HG02870 (cell line): ENCODE results near the gene TNS3.
A peak's percentile ranks its signal among the peaks of the same experiment; 100 is the strongest.
"Not testable (repeated sequence)": the region's sequence is repeated elsewhere in the genome, so short reads cannot be mapped to it uniquely, and the experiment has no call there.

ENCODE experiments used
- ATAC-seq: cut with Tn5 transposase; IDR thresholded peaks from one replicate; pipeline ENCODE4 v1.9.1; 2021; ENCODE audit warnings: mild to moderate bottlenecking, moderate library complexity; ENCODE audit not compliant: unreplicated experiment

Gene TNS3

DNA sequence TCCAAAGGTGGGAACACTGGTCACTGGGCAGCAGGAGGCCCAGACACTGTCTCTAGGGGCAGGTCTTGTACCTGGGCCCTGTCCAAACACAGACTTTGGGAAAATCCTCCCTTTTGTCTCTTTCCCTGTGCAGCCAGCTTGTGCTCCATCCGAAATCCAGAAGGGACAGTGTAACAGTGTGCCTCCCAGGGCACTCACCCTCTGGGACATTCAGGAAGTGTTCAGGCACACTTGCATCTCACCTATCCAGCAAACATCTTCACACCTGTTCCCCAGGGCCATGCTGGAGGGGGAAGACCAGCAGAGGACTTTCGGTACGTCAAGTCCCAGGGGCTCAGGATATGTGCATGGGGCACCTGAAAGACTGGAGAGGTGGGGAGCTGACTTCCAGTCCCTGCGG lies 38.9 kb downstream of the TNS3 start:
- no peak for ATAC-seq

DNA sequence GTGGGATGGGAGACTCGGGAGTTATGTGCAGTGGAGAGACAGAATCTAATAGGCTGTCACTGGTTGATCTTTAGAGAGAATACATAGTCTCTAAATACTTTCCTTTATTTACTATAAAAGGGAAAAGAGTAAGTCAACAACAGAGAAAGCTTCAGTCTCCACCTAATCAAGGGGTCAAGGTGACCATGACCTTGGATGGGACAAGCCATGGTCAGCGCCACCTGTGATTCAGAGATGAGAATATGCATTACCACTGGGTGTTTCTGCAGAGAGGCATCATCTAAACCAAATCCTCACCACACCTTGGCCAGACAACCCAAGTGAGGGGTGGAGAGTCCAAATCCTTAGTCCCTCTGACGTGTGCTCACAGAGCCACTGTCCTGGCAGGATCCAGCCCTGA lies 39.9 kb downstream of the TNS3 start:
- no peak for ATAC-seq

DNA sequence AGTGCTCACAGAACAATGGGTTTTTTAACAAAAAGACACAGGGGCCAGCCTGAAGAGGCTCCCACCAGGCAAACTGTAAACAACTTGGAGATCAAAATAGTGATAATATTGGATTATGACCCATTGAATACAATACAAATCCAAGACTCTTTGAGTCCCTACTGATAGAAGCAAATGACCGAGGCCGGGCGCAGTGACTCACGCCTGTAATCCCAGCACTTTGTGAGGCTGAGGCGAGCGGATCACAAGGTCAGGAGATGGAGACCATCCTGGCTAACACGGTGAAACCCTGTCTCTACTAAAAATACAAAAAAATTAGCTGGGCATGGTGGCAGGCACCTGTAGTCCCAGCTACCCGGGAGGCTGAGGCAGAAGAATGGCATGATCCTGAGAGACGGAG lies 40.4 kb downstream of the TNS3 start:
- not testable (repeated sequence) for ATAC-seq

DNA sequence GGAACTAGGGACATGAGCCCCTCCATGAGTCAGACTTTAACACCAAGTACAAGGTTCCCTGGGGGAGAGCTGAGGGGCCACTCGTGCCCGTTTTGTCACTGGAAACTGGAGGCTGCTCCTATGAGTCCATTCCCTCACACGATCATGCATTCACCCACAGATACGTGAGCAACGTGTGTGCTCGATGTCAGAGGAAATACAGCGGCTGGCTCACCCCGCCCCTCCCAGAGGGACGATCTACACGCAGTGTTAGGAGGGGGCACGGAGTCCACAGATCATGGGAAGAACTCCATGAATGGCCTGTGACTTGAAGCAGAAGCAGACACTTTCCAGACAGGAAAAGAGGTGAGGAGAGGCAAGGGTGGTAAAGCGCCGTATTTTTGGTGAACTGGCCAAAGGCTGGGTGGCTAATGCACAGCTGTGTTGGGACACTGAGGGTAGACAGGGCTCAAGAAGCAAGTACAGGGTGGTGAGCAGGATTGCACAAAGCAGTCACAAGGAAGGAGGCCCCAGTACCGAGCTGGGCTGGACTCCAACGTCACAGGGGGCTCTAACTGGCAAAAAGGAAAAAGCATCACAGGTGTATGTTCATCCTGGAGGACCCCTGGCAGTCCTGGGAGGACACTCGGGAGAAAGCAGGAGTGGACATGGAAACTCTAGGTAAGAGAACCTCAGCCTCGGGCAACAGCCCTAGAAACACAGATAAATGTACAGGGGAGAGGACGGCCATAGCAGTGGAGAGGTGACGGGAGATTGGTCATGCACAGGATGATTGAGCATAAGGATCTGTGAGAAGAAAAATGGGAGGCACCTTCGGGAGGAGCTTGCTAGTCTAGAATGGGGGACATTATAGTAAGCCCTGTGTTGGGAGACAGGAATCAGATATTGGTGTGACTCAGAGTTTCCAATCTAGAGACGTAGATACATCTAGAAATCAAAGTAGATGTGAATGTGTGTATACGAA lies 41.2 kb downstream of the TNS3 start:
- no peak for ATAC-seq

DNA sequence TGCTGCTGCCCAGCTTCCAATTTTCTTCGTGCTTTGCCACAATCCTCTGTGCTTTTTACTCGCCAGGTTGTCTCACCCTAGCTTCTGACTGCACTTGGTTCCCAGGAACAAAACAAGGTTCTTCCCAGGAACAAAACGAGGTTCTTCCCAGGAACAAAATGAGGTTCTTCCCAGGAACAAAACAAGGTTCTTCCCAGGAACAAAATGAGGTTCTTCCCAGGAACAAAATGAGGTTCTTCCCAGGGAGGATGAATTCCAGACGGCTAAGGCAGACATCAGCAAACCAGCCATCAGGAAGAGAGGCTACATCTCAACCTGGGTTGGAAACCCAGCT lies 41.9 kb downstream of the TNS3 start:
- no peak for ATAC-seq

DNA sequence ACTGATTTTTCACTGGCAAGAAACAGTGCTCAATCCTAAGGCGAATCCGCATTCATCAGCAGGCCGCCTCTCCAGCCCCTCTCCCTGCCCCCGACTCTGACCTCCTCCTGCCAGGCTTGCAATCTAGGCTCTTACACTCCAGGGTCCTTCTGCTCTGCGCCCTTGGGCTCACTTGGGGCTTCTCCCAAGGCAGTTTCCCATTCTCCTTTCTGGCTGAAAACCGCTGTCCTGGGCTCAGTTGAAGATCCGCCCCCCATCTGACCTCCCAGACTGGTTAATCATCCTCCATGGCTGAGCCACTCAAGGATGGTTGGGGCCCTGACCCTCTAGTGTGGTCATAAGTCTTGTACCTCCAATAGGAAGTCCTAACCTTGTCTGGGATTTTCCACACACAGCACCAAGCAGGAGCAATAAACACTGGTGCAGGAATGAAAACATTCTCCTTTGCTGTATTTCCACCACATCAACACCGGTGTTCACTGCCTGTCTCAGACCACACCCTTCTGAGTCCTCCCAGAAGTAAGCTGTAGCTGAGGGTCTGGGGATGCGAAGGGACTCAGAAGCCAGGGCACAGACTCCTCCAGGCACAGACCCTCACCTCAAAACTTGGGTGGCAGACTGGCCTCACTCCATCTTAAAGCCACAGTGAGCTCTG lies 42.4 kb downstream of the TNS3 start:
- ATAC-seq: no peak

DNA sequence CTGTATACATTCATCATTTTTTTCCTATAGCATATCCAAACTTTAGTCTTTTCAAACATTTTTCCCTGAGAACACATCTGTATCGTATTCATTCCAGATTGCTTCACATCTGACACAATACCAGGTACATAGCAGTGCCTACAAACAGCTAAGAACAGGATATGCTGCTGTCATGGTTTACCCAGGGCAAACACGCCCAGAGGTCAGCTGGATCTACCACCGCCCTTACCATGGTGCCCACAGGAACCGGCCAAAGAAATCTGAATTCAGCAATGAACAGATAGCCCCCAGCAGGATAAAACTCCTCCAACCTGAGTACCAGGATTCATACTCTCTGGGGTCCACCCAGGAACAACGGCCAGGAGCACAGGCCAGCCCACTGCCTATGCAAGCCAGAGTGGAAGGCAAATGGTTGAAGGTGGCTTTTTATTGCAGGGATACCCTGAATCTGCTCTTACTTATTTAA lies 43.0 kb downstream of the TNS3 start:
- no peak for ATAC-seq

DNA sequence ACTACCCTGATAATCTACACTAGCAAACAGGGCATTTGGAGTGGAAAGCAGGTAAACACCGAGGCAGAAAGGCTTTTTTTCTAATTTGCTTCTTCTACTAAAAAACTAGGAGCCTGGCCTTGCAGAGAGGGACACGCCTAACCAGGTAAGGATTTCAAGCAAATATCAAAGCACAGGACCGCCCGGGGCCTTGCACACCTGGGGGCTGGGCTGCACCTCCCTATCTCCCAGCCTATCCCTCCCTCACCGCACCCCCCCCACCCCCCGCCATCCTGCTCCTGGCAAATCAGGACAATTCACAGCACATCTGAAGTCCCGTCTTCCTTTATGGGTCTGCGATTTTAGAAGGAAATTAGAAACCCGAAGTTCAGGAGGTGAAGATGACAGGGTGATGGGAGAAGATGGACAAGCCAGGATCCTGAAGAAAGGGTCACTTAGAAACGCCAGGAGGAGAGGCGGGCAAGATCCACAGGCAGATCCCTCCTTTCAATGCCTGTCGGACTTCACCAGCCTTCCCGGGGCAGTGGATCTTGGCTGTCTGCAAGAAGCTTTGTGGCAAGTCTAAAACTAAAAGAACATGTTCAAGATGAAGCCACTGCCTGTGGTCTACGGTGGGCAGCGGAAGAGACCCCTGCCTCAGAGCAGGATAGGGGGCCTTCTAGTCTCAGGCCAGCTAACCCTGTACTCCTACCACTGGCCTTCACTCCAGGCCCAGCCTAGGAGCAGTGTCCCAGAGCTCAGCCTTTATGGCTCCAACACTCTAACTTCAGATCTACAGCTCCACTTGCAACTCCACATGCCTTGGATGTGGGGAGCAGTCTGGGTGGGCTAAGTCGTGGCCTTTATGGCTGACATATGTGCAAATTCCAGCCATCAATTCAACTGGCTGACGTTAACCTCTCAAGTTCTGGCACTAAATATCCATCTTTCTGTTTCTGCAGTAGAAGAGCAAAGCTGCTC lies 43.9 kb downstream of the TNS3 start:
- ATAC-seq: no peak

DNA sequence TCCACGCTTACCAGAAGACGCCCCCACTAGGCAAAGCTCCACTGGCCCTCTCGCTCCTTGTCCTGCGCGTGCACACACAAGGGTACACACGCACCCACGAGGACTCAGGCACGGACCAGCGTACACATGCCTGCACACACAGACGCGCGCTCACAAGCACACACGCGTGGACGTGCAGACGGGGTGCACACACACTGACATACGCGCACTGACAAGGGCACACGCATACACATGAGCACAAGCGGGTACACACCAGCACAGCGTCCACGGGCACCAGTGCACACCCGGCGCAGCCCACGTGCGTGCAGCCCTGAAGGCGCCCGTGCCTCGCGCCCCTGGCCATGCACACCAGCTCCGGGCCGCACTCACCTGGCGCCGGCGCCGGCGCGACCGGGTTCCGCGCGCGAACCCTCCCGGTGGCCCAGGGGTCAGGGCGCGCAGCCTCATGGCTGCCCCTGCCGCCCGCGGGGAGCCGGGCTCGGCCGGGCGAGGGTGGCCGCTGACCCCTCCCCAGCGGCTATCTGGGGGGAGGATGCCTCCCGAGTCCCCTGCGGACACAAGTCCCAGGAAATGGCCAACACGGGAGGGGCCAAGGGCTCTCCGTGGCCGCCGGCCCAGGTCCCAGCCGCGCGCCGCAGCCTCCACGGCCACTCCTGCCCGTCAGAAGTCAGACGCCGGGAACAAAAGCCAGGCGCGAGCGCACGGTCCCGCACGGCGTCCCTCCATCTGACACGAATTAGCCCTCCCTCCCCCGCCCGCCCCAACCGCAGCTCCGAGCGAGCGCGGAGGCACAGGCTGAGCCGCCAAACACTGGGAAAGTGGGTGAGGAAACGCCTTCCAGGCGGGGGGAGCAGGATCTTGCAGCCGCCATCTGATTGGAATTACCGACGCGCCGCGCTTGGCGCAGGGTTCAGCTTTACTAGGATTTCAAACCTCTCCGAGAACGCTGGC lies 45.0 kb downstream of the TNS3 start:
- ATAC-seq: no peak

DNA sequence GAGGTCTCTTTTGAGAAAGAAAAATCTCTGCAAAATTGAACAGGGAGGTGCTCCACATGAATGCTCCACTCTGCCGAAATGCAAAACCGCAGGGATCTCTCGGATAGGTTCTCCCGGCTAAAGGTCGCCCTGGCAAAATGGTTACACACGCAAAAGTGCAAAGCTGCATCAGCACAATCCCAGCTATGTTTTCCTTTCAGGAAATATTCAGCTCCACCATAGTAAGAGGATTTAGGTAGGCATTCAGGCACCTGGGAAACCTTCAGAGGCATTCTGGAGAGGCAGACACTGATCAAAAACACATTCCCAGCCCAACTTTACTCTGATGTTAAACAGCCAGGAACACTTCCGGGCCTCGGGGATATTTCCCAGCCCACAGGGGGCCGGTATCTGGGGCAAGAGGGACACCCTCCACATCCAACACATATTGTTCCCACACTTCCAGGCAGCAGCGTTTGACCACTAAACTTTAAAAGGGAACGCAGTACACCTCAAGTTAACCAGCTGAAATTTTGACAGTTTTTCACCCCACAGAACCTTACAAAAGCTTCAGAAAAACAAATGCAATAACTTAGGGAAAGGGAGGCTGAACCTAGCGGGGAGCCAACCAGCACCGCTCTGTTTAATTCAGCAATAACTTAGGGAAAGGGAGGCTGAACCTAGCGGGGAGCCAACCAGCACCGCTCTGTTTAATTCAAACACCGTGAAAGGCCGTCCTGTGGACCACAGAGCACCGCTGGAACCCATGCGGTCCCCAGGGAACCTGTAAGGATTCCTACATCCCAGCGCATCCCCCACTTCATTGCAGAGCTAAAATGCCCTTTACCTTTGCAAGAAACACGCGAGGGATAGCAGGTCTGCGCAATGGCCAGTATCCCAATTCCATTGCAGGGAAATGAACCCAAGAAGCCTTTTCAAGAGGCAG lies 45.9 kb downstream of the TNS3 start:
- no peak for ATAC-seq

DNA sequence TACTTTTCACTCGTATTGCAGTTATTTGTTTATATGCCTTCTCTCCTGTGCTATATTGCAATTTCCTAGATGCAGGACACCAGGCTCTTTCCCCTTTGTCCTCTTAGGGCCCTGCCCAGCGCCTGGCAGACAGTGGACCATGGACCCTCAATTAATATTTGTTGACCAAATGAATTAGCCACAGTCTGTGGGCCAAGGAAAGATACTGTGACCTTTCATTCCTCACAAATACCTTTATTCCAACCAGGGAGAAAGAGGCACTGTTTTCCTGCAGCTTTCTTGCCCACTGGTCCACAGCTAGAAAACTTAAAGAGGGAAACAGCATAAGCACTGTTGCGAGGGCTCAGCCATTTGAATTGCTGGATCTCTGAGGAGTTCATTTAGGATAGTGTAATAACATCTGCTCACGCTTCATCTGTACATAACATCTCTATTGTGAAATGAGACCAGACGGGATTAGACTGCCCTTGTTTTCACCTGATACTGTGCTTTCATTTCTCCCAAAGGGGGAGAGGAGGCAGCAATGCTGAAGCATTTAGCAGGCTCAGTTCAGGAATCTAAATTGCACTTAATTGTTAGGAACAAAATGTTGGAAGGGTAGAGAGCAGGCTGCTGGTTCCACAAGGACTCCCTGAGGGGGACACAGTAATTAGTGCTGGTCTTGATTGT lies 46.7 kb downstream of the TNS3 start:
- ATAC-seq: no peak

DNA sequence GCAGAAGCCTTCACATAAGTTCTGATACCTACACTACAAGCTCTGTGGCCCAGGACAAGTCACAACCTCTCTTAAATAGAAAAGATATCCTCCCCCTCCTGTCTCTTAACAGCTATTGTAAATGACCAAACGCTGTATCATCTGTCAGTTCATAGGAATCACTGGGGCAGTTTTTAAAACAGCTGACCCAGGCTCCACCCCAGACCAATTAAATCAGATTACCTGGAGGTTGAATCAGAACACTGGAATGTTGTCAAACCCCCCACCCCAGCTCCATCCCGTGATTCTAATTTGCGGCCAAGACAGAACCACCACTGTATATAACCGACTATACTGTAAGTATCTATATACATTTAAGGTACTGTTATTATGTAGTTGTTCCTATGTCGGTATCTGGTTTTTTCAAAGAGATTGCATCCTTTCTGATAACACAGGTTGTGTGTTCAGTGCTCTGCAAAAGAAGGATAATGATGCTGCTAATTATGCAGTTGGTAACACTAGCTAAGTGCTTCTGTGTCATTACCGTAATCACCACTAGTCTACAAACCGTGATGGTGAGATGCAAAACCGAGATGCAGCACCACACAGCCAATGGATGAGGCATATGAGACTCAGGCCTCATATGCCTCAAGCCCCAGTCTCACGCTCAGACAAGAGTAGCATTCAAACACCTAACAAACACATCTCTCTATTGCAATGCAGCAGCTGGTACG lies 47.4 kb downstream of the TNS3 start:
- ATAC-seq: no peak

DNA sequence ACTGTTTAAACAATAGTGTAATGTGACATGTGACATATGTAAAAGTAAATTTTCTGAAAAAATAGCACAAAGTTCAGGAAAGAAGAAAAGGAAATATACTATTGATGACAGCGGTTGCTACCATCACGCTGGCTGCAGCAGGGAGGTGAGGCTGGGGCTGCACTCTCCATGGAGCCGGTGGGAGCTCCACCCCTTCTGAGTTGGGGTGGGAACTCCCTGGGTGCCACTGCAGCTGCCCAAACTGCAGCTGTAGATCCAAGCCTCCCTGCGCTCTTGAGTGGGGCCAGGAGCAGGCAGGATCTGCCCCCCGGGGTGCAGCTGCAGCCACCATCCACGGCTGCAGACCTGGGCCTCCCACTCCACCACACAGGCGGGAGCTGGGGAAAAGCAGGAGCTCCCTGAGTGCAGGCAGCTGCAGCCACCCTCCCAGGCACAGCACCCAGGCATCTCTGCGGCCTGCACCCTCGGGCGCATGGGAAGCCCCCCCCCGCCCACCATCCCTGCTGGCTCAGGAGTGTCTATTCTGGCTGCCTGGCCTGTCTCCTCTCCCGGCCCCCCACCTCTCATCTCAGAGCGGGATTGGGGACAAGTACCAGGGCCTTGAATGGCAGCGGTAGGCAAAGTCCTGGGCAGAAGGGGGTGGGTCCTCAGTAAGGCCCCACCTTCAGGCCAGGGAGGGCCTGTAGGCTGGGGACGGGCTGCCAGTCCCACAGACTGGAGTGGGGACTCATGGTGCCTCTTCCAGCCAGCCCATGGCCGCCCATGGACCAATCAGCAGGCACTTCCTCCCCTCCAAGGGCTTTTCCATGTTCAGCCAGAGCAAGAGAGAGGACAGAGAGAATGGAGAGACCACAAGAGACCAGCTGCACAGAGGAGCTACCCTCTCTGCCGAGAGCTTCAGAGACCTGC lies 50.1 kb downstream of the TNS3 start:
- no peak for ATAC-seq

DNA sequence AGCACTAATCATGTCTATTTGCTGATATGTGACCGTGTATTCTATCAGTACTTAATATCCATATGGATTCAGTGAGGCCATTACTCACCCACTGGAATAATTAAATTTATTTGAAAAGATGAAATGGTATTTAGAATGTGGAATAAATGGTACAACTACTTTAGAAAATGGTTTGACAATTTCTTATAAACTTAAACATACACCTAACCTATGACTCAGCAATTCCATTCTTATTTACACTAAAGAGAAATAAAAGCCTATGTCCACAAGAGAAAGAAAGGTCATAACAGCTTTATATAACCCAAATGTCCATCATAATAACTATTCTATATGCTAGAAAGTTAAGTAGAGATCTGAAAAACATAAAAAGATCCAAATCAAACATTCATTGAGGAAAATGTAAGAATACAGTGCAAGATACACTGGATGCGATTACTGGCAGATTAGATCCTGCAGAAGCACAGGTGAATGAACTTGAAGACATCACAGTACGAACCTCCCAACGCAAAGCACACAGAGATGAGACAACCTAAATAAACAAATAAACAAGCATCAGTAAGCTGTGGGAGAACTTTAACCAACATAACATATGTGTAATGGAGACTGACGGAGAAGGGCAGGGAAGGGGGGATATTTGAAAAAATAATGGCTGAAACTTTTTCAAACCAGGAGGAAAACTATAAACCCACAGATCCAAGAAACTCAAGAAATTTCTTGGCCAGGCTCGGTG lies 51.9 kb downstream of the TNS3 start:
- no peak for ATAC-seq

DNA sequence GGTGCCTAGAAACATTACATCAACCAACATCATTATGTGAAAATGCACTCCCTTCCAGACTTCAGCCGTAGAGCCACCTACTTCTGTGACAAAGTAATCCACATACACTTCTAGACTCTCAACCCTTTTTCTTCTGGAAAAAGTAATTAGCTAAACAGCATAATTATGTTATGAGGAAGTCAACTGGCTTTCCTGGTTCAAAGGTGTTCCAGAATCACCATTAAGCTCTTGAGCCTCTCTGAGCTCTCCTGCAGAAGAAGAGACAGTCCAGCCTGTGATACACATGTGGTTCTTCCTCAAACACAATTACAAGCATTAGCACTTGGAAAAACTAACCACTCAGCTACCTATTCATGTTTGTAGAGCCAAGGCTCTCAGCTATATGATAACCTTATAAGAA lies 52.5 kb downstream of the TNS3 start:
- no peak for ATAC-seq

DNA sequence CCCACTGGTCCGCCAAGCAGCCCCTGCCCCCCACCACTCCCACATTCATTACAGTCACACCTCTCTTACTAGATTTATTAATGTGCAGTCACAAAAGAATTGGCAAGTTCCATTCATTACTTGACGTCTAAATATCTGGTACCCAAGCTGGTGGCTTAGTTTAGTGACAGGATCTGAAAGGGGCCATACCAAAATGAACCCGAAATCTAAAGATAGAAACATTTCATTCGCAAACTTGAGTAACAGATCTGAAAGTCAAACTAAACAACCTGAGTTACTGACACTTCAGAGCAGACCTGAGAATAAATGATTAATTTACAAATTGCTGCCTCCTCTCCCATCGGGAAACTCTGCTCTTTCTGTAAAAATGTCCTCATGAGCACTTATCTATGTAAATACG lies 53.4 kb downstream of the TNS3 start:
- peak; percentile 44 for ATAC-seq
